GM23338 (cell line): ENCODE measurements around the gene NHERF1. TPM values are rescaled to one million over a fixed set of nuclear protein-coding genes. Genes with fewer than 3 reads are reported as not detected.

ENCODE experiments used
- ATAC-seq: fragments of 200-7000 bp; cut with Tn5 transposase; 3 replicates; pipeline ENCODE4 v1.9.1; 2020
- DNase-seq: peaks from one replicate; pipeline ENCODE4 v3.0.0-alpha.2; 2015; ENCODE audit warnings: low spot score
- H2AFZ ChIP-seq: fragments of 200-600 bp; sonication (generic); 2 replicates; pipeline ENCODE4 v1.8.0; 2016; ENCODE audit warnings: antibody characterized with exemption, mild to moderate bottlenecking, moderate library complexity
- H3F3A ChIP-seq: fragments of 200-600 bp; sonication (generic); replicated peaks from 2 replicates; pipeline ENCODE4 v1.8.0; 2017; ENCODE audit warnings: antibody characterized with exemption, mixed run types, low read depth
- H3K27ac ChIP-seq: fragments of 200-600 bp; sonication (generic); 2 replicates; pipeline ENCODE4 v1.6.1; 2016; ENCODE audit warnings: low read depth
- H3K27me3 ChIP-seq: fragments of 200-600 bp; sonication (generic); 2 replicates; pipeline ENCODE4 v1.8.0; 2016; ENCODE audit warnings: mild to moderate bottlenecking, mixed run types, moderate library complexity; ENCODE audit not compliant: insufficient read depth
- H3K36me3 ChIP-seq: fragments of 200-600 bp; sonication (generic); 2 replicates; pipeline ENCODE4 v1.8.0; 2016; ENCODE audit warnings: mild to moderate bottlenecking; ENCODE audit not compliant: insufficient read depth
- H3K4me1 ChIP-seq: fragments of 200-600 bp; sonication (generic); 2 replicates; pipeline ENCODE4 v1.8.0; 2016; ENCODE audit warnings: mild to moderate bottlenecking, moderate library complexity; ENCODE audit not compliant: insufficient read depth
- H3K4me2 ChIP-seq: fragments of 200-600 bp; sonication (generic); 2 replicates; pipeline ENCODE4 v1.7.1; 2017; ENCODE audit warnings: mixed run types
- H3K4me3 ChIP-seq: fragments of 200-600 bp; sonication (generic); 2 replicates; pipeline ENCODE4 v1.6.1; 2016; ENCODE audit warnings: mixed run types
- H3K79me2 ChIP-seq: fragments of 200-600 bp; sonication (generic); replicated peaks from 2 replicates; pipeline ENCODE4 v1.8.0; 2017; ENCODE audit warnings: mild to moderate bottlenecking; ENCODE audit not compliant: insufficient read depth
- H3K9me2 ChIP-seq: fragments of 200-600 bp; sonication (generic); 2 replicates; pipeline ENCODE4 v1.8.0; 2017; ENCODE audit not compliant: insufficient read depth
- H4K20me1 ChIP-seq: fragments of 200-600 bp; sonication (generic); replicated peaks from 2 replicates; pipeline ENCODE4 v1.8.0; 2017; ENCODE audit warnings: mild to moderate bottlenecking; ENCODE audit not compliant: insufficient read depth
- H3K27ac Mint-ChIP-seq: 2 replicates; pipeline ENCODE4 v1.8.0; 2020; ENCODE audit warnings: inconsistent platforms, mild to moderate bottlenecking, moderate library complexity, mixed read lengths
- H3K27me3 Mint-ChIP-seq: 3 replicates; pipeline ENCODE4 v1.8.0; 2022; ENCODE audit warnings: low read depth, mild to moderate bottlenecking, moderate library complexity, mixed read lengths, inconsistent platforms; ENCODE audit not compliant: insufficient read depth, poor library complexity
- H3K36me3 Mint-ChIP-seq: 3 replicates; pipeline ENCODE4 v1.8.0; 2021; ENCODE audit warnings: low read depth, mild to moderate bottlenecking, inconsistent platforms, moderate library complexity, mixed read lengths
- H3K4me1 Mint-ChIP-seq: 3 replicates; pipeline ENCODE4 v1.8.0; 2020; ENCODE audit warnings: mild to moderate bottlenecking, inconsistent platforms, mixed read lengths
- H3K4me3 Mint-ChIP-seq: 3 replicates; pipeline ENCODE4 v1.8.0; 2021; ENCODE audit warnings: moderate library complexity, mild to moderate bottlenecking, inconsistent platforms, mixed read lengths
- H3K9me3 Mint-ChIP-seq: 3 replicates; pipeline ENCODE4 v1.8.0; 2020; ENCODE audit warnings: moderate library complexity, mild to moderate bottlenecking, inconsistent platforms, mixed read lengths
- CREB1 ChIP-seq: fragments of 250-450 bp; sonication (Bioruptor Pico); IDR thresholded peaks from 2 replicates; pipeline ENCODE4 v1.5.0; 2020; ENCODE audit warnings: low read depth, mild to moderate bottlenecking, moderate library complexity
- CTCF ChIP-seq, 2 experiments: fragments of 200-600 bp in 1 of 2; sonication (generic) in 1 of 2; conservative IDR thresholded peaks; 2 replicates each; pipeline versions ENCODE4 v1.5.1 to v1.6.1; 2016 to 2017; ENCODE audit warnings: antibody characterized with exemption in 2 of 2, low read depth in 2 of 2, mild to moderate bottlenecking in 2 of 2, moderate library complexity in 1 of 2
- ETS1 ChIP-seq: IDR thresholded peaks from 2 replicates; pipeline ENCODE4 v1.6.1; 2016; ENCODE audit warnings: antibody characterized with exemption
- EZH2 ChIP-seq: fragments of 200-600 bp; sonication (generic); IDR thresholded peaks from one replicate; pipeline ENCODE4 v1.8.0; 2017; ENCODE audit warnings: antibody characterized with exemption, mild to moderate bottlenecking, low read depth; ENCODE audit not compliant: unreplicated experiment
- EZH2phosphoT487 ChIP-seq: fragments of 200-600 bp; sonication (generic); IDR thresholded peaks from one replicate; pipeline ENCODE4 v1.8.1; 2018; ENCODE audit warnings: antibody characterized with exemption; ENCODE audit not compliant: unreplicated experiment
- JUNB ChIP-seq: IDR thresholded peaks from one replicate; pipeline ENCODE4 v1.6.1; 2016; ENCODE audit warnings: antibody characterized with exemption; ENCODE audit not compliant: unreplicated experiment
- NANOG ChIP-seq: IDR thresholded peaks from 2 replicates; pipeline ENCODE4 v1.6.1; 2016; ENCODE audit warnings: antibody characterized with exemption, borderline replicate concordance
- POLR2AphosphoS5 ChIP-seq: IDR thresholded peaks from 2 replicates; pipeline ENCODE4 v1.6.1; 2016; ENCODE audit warnings: antibody characterized with exemption, low read depth
- REST ChIP-seq: IDR thresholded peaks from one replicate; pipeline ENCODE4 v1.6.1; 2018; ENCODE audit warnings: antibody characterized with exemption; ENCODE audit not compliant: unreplicated experiment
- STAT1 ChIP-seq: IDR thresholded peaks from one replicate; pipeline ENCODE4 v1.6.1; 2016; ENCODE audit warnings: antibody characterized with exemption; ENCODE audit not compliant: unreplicated experiment
- ZNF114 ChIP-seq: fragments of 250-450 bp; sonication (Bioruptor Pico); IDR thresholded peaks from 2 replicates; pipeline ENCODE4 v1.5.0; 2020; ENCODE audit warnings: mild to moderate bottlenecking, moderate library complexity
- ZNF331 ChIP-seq: fragments of 250-450 bp; sonication (Bioruptor Pico); IDR thresholded peaks from 2 replicates; pipeline ENCODE4 v1.5.0; 2020; ENCODE audit warnings: low read depth, mild to moderate bottlenecking, moderate library complexity
- ZNF462 ChIP-seq: fragments of 250-450 bp; sonication (Bioruptor Pico); IDR thresholded peaks from 2 replicates; pipeline ENCODE4 v1.5.0; 2020; ENCODE audit warnings: mild to moderate bottlenecking, moderate library complexity
- polyA plus RNA-seq: library from polyadenylated mRNA; unstranded; fragments of >200 nt; fragmentation: Nextera tagmentation; extraction: Ambion mirVana; gene quantifications from 2 replicates; pipeline ENCODE4 v1.2.1, GENCODE V29; 2016
- total RNA-seq: library from RNA; depleted of rRNA; stranded (reverse); fragments of >200 nt; shearing (Covaris generic); gene quantifications from 2 replicates; pipeline ENCODE4 v1.2.3, GENCODE V29; 2014

The NHERF1 gene
- total and polyA plus RNA-seq, 2 experiments from 2014 or later: 48.8 to 100 TPM

- H3K79me2 ChIP-seq: no peaks in the 10 kb centered on the region
- H3K4me2 ChIP-seq: no peak overlapping the region
- no peak overlapping the region for H2AFZ ChIP-seq
- H3K4me1 Mint-ChIP-seq: no peaks in the 10 kb centered on the region
- H3K27ac Mint-ChIP-seq: no peak overlapping the region
- no peaks in the 10 kb centered on the region for H3K27me3 ChIP-seq
- H3K36me3 Mint-ChIP-seq: peaks cover 3% of the 10 kb centered on the region
- no peak overlapping the region for H3K4me3 Mint-ChIP-seq
- H3F3A ChIP-seq: no peaks in the 10 kb centered on the region
- TF ChIP-seq JUNB: no peak
- TF ChIP-seq NANOG: no peak
- no peak for TF ChIP-seq EZH2
- TF ChIP-seq ZNF462 (CRISPR knock-in tag): no peak
- no peak for TF ChIP-seq CREB1 (CRISPR knock-in tag)
- no peak for TF ChIP-seq ZNF114
- TF ChIP-seq POLR2AphosphoS5: no peak
- TF ChIP-seq EZH2phosphoT487: no peak
- no peak for TF ChIP-seq STAT1
- TF ChIP-seq CTCF (conservative IDR thresholded peaks at IDR 0.05; ENCODE audit: low read depth in 2 of 2): no peak
- TF ChIP-seq ZNF331: no peak
- TF ChIP-seq REST: no peak
- TF ChIP-seq ETS1: no peak
- H3K4me3 ChIP-seq: no peak overlapping the region
- H4K20me1 ChIP-seq: peaks cover 18% of the 10 kb centered on the region
- H3K9me2 ChIP-seq: no peaks in the 10 kb centered on the region
- H3K4me1 ChIP-seq: no peaks in the 10 kb centered on the region
- no peak overlapping the region for H3K27ac ChIP-seq
- DNase-seq (no peak), ATAC-seq (no peak)
- peaks cover 9% of the 10 kb centered on the region for H3K27me3 Mint-ChIP-seq
- H3K9me3 Mint-ChIP-seq: no peaks in the 10 kb centered on the region
- H3K36me3 ChIP-seq: no peaks in the 10 kb centered on the region
Observed at GRCh38 chr17:74806334-74806733, 57.9 kb downstream of the NHERF1 start.
